COLO668 (cell line): ENCODE data around the gene MAPK8IP3.

Experiments used
- DNase-seq: peaks from one replicate; lab custom pipeline; 2025; ENCODE audit not compliant: unreplicated experiment; lab: John Stamatoyannopoulos, UW

The MAPK8IP3 gene

GRCh38 chr16:1705688-1706385, at the start of gene MAPK8IP3:
Gene MAPK8IP3, plus strand, starts transcription at chr16:1706195. Its CDS starts 145 bp downstream, at chr16:1706340.
- DNase-seq, result peak; percentile 93

- DNase-seq, result no peak
Measured at GRCh38 chr16:1656808-1657617, 49.0 kb upstream of the MAPK8IP3 start.

- no peak for DNase-seq
Measured at GRCh38 chr16:1657841-1658240, 48.2 kb upstream of the MAPK8IP3 start.

- no peak for DNase-seq
Measured at GRCh38 chr16:1659031-1659430, 47.0 kb upstream of the MAPK8IP3 start.

GRCh38 chr16:1661826-1662225, 44.2 kb upstream of the MAPK8IP3 start:
- no peak for DNase-seq

- no peak for DNase-seq
Measured at GRCh38 chr16:1662543-1662942, 43.5 kb upstream of the MAPK8IP3 start.

- DNase-seq, result no peak
Measured at GRCh38 chr16:1665829-1666228, 40.2 kb upstream of the MAPK8IP3 start.

- DNase-seq, result no peak
Measured at GRCh38 chr16:1666316-1666715, 39.7 kb upstream of the MAPK8IP3 start.

GRCh38 chr16:1667271-1667670, 38.7 kb upstream of the MAPK8IP3 start:
- no peak for DNase-seq

GRCh38 chr16:1667916-1668315, 38.1 kb upstream of the MAPK8IP3 start:
- DNase-seq, result no peak

- DNase-seq, result no peak
Measured at GRCh38 chr16:1668612-1669319, 37.2 kb upstream of the MAPK8IP3 start.

GRCh38 chr16:1669698-1670097, 36.3 kb upstream of the MAPK8IP3 start:
- DNase-seq, result no peak

GRCh38 chr16:1670371-1670770, 35.6 kb upstream of the MAPK8IP3 start:
- no peak for DNase-seq

- no peak for DNase-seq
Measured at GRCh38 chr16:1670866-1671265, 35.1 kb upstream of the MAPK8IP3 start.

- no peak for DNase-seq
Measured at GRCh38 chr16:1673424-1674151, 32.4 kb upstream of the MAPK8IP3 start.

GRCh38 chr16:1674306-1674705, 31.7 kb upstream of the MAPK8IP3 start:
- no peak for DNase-seq

- DNase-seq, result no peak
Measured at GRCh38 chr16:1674751-1675664, 31.0 kb upstream of the MAPK8IP3 start.

GRCh38 chr16:1676661-1677060, 29.3 kb upstream of the MAPK8IP3 start:
- no peak for DNase-seq

GRCh38 chr16:1677339-1677738, 28.7 kb upstream of the MAPK8IP3 start:
- no peak for DNase-seq

GRCh38 chr16:1677942-1678499, 28.0 kb upstream of the MAPK8IP3 start, which contains the start of gene JPT2:
Gene JPT2, plus strand, starts transcription at chr16:1678279. Its CDS starts 34 bp downstream, at chr16:1678313.
- peak; percentile 99 for DNase-seq
